Activated CD4-positive, alpha-beta T cell treated with anti-CD3 and anti-CD28 coated beads, Interleukin-2, amount 50 U/mL, for 48 hours (primary cell): ENCODE data around the gene BMPR1B.
"Not testable (repeated sequence)": the region's sequence is repeated elsewhere in the genome, so short reads cannot be mapped to it uniquely, and the experiment has no call there.

Experiments
- DNase-seq, 2 experiments: peaks; one replicate each; pipeline ENCODE4 v3.0.0-alpha.2; 2020

BMPR1B gene

DNA sequence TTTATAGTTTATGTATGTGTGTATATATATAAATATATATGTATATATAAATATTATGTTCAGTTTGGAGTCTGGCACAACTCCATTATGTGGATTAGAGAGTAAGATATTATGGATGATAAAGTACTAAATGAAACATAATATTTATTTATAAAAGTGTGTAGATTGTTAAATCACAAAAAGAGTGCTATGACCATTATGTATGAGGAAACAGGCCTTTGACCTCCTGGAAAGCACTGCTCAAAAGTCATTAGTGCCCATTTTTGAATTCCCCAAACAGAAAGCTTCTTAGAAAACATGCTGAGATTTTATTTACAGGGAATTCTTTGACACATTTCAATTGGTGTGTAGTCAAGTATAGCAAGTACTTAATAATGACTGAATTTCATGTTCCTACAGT lies 399.8 kb downstream of the BMPR1B start:
- no peak for DNase-seq

DNA sequence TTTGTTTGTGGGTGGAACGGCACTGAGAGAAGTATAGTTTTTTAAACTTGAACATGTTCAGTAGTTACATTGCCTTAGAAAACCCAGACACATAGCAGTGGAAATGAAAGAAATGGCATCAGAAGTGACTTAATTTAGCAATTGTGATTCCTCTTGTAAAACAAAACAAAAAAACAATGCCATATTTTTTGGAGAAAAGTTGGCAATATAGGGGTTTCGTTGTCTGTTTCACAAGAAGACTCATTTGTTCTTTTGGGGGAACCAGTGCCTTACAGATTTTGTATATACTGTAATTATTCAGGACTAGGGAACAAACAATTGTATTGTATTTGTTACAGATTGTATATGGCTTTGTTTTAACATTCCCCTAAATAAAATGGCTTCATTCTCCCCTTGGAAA lies 400.3 kb downstream of the BMPR1B start:
- no peak for DNase-seq

DNA sequence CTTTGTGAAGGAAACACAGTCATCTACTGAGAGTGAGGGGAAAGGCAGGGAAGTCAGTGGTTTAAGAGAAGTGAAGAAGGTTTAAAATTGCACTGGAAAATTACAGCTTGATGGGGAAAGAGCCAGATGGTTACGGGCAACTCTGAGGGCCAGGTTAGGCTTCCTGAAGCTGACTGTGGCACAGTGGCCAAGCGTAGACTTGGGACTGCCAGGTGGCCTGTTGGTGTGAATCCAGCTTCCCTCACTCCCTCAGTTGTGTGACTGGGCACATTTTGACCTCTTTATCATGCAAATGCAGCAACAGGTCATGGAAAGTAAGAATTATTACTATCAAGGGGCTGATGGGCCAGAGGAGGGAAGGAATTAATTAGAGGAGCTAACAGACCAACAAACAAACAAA lies 400.9 kb downstream of the BMPR1B start:
- DNase-seq = no peak

DNA sequence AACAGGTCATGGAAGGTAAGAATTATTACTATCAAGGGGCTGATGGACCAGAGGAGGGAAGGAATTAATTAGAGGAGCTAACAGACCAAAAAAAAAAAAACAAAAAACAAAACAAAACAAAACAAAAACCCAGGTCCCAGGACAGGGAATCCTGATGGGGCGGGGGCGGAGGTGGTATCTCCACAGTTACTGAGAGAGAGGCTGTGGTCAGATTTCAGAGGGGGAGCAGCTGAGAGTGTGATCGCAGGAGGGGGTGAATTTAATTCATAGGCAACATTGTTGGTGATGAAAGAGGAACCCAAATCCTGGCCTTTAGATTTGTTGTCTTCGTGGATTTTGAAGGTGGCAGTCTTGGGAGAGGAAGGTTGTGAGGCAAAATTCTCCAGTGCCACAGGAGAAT lies 401.6 kb downstream of the BMPR1B start:
- no peak for DNase-seq

DNA sequence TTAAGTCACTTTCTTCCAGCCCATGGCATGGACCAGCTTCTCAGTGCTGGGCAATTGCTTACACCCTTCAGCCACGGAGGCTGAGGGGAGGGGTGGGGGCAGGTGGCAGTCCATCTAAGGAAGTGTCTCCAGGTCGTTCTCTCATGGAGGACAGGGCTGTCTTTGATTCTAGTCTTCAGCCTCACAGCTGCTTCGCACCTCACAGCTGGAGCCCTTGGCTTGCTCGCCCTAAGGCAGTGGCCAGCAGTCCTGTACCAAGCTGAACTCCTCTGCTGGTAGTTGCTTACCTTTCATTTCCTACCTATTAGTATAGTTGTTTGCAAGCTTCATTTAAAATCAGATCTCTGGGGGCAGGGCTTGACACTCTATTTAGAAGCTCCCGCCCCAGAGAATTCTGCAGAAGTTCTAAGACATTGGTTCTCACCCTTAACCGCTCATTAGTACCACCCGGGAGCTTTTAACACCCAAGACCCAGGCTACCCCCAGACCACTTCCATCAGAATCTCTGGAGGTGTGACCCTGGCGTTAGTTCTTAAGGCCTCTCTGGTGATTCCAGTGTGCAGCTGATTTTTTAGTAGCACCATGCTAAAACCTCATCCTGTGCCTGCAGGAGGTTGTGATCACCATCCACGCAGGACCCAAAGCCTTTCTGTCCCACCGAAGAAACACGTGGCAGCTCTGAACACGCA lies 404.2 kb downstream of the BMPR1B start:
- DNase-seq = no peak

DNA sequence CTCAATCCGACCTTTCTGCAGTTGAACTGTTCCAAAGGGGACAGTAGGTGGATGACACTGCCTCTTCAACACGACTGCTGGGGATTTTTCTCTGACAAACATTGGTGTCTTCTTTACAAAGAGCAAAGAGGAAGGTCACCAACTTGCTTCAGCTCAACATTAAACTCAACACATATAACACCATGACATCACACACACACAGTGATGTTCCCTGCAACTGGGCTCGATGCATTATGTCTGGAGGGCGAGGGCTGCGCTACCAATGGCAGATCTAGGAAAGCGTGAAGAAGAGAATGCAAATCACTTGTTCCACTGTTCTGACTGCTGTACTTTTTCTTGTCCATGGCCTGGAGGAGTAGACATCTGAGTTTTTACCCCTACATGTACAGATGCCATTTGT lies 405.1 kb downstream of the BMPR1B start:
- DNase-seq = no peak

DNA sequence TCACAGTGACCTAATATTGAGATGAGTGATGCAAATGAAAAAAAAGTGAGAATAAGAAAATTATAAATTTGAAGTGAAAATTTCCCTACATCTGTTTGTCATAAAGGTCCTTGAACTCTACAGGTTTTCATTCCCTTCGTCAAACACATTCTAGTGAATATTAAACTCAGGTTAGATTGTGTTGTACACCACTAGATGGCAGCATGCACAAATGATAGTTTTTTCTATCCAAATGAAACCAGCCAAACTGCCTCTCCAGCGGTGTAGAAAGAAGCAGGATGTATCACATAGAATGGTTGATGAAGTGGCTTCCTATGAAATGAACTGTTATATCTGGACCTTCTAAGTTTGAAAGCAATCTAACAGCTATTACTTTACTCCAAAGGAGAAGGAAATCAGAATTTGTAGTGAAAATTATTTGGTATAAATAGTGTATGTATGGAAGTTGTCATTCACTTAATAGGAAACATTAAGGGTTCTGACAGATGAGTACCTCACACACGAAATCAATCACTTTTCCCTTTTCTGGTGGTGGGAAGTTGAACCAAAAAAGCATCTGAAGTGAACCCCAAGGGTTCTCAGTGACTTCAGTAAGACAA lies 408.3 kb downstream of the BMPR1B start:
- no peak for DNase-seq

DNA sequence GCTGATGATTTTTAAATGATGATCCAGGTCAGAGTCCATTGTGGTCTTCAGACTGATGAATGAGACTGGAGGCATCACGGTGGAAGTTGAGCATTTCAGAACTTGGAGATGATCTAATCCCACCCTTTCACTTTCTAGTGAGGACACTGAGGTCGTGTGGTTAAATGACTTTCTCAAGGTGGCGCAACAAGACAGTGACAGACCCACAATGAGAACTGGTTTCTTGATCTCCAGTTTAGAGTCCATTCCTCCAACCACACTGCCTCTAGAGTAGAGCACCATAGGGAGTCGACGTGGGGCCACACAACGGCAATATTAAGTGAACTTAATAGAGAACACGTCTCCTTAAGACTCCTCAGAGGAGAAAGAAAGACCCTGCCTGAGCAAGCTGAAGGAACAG lies 410.1 kb downstream of the BMPR1B start:
- no peak for DNase-seq

DNA sequence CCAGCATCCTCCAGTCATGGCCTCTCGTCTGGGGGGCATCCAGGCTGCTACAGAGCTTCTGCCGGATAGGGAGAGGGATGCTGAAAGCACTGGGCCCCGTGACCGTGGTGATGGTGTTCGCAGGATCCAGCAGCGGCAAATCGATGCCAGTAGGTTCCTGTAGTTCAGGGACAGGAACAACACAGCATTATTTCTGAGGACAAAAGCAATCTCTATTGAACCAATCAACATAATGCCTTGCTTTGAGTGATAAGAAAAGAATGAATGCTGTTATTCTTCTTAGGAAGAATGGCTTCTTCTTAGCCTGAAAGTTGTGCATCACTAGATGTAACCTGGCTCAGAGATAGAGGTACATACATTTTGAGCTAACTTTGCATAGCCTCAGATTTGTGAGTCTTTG lies 412.4 kb downstream of the BMPR1B start:
- no peak for DNase-seq

DNA sequence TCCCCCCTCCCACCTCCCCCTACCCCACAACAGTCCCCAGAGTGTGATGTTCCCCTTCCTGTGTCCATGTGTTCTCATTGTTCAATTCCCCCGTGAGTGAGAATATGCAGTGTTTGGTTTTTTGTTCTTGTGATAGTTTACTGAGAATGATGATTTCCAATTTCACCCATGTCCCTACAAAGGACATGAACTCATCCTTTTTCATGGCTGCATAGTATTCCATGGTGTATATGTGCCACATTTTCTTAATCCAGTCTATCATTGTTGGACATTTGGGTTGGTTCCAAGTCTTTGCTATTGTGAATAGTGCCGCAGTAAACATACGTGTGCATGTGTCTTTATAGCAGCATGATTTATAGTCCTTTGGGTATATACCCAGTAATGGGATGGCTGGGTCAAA lies 413.6 kb downstream of the BMPR1B start:
- DNase-seq = not testable (repeated sequence)

DNA sequence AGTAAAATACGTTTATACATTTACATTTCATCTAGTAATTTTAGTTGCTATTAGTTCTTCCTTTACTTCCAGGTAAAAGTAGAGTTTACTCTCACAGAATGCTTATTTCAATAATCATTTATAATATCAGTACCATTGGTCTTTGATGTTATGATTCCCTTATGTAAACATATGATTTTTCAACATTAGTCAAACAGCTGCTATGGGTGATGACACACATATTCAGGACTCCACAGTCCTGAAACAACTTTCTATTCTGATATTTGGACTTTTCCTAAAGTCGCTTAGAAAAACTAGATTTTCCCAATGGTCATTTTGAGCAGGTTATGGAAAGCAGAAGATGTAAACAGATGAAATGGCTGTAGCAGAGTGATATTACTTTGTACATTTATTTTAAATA lies 421.2 kb downstream of the BMPR1B start:
- DNase-seq = no peak

DNA sequence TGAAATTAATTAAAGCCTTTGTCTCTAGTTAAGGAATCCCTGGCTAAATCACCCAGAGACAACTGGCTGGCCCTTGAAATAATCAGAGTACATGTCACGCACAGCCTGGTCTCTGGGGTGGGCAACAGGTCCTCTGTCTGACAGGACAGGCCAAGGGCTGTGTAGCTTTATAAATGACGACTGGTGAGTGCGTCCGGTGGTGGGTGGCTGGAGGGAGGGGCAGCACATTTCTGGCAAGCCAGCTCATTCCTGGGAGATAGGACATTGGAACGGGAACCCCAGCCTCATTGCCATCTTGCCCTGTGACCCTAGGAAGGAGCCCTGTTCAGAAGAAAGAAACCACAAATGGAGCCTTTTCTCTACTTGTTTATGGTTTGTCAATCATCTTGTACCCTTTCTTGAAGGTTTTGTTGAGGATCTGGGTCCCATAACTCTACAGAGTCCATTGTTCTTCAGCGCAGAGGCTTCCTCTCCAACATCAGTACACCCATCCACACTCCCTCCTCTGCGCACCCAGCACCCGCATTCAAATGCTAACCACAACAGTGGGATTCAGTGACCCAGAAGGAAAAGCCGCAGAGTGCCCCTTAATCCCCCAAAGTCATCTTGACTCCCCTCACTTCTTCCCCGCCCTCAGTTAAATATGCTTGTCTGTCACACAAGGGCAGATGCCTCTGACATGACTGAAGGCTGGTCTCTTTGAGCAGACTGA lies 422.9 kb downstream of the BMPR1B start:
- DNase-seq = no peak

DNA sequence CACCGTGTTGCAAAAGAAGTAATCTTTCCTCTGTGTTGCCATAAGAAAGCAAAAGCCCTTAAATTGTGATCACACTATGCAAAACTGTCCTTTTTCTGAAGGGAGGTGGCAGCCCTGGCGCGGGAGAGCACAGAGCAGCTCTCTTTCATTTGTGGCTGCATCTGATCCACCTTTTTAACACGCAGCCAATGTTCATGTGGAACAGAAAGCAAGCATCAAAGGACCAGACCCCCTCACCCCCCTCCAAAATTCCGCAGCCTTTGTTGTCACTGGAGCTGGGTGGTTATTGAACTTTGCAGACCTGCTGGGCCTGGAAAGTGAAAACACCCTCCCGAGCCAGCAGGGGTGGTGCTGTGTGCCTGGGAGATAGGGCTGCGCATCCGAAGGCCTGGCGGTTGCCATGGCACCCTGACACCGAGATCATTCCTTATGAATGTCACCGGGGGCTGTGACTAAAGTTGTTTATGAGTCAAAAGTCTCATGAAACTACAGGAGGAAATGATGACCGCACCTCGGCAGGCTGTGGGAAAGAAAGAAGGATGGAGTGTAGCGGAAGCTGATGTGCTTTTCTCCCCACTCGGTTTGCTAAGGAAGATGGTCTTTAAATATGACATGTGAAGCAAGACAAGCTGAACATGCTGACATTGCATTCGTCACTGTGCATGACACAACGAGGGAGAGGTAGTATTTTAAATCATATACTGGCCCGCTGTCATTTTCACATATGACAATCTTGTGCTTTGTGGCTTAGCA lies 423.7 kb downstream of the BMPR1B start:
- DNase-seq = no peak

DNA sequence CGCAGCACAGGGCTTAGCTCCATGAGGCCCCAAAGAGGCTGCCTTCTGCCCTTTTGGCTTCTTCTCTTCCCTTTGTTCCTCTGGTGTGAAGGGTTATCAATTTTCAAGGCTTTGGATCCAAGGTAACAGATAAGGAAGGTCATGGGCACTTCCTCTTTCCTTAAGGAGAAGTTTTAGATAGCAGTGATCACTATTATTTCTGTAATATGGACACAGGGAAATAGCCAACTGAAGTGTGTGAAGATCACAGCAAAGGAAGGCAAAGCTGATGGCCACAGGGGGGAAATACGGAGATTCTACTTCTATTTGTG lies 424.2 kb downstream of the BMPR1B start:
- no peak for DNase-seq

DNA sequence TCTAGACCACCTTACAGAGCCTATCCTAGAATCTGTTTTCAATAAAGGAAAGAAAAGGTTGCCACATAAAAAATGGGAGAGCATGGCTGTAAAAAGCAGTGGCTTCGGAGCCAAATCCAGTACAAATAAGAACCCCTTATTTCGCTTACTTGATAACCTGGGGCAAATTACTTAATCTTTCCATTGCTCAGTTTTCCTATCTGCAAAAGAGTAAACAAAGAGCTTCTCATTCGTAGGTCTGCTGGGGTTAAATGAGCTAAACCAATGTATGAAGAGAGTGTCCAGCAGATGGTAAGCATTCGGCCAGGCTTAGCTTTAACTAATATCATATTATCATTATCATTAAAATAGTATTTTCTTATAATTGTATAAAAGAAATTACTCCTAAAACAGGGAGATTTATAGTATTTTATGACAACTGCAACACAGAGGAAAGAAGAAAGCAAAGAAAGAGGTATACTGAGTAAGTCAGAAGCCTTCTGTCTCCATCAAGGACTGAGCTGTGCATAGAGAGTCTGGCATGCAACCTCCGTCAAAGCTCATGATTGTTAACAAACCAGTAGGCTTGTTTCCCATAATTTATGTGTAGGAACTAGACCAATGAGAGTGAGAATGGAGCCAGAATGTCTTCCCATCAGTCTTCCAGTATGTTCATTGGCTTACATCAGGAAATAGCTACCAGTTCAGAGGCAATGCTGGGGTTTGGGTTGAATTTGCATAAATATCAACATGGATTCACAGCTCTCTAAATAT lies 426.1 kb downstream of the BMPR1B start:
- no peak for DNase-seq

DNA sequence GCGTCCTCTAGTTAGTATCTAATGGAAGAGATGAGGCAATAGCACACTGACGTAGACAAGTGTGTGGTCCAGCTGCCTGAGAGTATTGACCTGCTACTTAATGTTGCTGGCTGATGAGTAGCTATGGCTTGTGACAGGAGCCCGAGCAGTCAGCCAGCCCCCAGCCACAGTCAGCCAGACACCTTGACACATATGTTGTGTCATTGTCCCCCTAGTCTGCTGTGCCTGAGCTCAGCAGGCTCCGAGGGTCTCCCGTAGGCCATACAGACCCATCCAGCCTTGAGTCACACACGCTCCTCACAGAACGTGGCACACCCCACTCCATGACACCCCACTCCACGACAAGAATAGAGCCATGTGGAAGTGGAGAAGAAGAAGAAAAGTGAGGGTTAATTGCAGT lies 428.9 kb downstream of the BMPR1B start:
- DNase-seq = no peak

DNA sequence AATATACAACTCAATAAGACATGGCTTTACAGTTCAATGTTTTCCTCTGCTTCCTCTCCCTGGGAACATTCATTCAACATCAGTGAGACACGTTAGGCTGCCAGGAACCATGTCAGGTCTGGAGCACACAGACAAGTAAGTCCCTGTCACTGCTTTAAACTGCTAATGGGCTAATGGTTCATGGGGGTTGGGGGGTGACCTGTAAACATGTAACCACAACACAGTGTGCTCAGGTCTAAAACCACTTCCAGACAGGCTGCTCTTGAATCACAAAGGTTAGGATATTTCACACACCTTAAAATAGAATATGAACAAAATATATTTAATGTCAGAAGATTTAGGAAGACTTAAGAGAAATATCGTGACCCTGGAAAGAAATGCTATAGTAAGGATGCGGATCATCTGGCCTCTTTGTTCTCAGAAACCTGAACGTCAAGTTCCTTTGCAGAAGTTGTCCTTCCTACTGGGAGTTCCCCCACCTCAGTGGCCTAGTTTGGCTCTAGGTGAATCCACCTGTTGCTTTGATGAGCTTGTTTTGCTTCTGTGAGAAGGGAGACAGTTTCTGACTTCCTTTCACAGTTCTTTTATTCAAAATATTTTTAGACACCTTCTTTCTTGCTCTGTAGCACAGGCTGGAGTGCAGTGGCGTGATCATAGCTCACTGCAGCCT lies 431.1 kb downstream of the BMPR1B start:
- DNase-seq = no peak

DNA sequence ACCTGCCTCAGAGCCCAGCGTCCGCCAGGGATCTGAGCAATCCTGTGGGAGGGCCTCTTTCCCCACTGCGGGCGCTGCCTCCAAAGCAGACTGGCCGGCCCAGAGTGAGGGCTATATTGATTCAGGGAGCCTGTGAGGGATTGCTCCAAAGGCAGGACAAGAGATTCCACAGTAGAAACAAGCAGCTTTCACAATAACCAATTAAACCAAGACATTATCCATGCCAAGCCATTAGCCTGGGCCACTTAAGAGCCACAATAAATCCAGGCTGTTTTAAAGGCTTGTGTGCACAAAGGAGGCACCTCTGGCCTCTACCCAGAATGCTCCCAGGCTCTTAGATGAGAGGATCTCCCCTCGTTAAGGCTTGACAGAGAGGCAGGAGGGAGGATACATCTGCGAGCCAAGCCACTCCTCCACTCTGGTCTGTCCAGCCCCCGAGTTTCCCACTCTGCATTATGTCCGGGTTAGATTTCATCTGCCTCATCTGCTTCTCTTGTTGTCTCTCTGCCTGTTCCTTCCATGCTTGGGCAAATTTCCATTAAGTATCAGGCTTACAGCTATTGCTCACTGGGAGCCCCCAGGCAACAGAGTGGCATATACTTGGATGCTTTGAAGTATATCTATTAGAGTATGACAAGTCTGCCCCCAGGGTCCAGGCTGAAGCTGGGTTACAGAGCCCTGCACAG lies 433.1 kb downstream of the BMPR1B start:
- DNase-seq = no peak

DNA sequence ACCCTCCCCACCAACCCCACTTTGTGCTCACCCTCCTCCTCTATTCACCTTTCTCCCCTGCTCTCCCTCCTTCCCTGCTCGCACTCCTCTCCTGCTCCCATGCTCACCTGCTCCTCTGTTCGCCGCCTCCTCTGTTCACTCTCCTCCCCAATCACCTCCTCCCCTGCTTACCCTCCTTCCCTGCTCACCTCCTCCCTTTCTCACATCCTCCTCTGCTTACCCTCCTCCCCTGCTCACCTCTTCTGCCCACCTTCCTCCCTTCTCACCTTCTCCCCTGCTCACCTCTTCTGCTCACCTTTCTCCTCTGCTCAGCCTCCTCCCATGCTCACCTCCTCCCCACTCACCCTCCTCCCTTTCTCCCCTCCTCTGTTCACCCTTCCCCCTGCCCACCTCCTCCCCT lies 433.8 kb downstream of the BMPR1B start:
- DNase-seq = no peak

DNA sequence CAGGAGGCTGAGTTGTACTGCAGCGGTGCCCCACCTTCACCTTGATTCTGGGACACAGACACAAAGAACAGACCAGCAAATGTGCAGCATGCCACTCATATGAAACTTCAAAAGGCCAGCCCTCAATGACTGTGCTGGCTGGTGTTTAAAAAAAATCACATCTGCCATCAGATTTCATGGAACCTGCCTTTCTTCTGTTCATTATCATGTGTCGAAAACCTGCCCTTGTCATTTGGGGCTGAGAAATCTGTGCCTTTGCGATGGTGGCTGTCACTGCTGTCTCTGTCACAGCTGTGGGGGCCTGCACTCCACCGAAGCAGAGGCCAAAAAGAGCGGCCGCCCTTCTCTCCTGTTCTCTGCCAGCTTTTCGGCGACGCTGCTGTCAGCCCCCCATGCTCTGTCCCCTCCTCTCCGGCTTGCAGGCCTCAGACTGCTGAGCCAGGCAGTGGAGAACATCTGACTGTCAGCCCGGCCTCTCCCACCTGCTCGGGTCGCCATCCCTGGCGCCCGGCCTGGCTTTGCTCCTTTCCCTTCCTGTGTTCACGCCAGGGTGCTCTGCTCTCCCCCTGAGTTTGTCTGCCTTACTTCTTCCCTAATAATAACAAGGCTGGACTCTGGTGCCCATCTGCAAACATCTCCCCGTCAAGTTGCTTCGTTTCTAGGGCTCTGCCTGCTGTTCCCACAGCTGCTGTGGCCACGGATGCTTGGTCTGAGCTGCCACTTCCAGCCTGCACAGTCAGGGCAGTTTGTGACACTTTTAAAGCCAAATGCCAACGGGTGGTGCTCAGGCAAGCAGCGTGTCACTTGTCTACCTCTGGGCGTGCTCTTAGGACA lies 435.9 kb downstream of the BMPR1B start:
- no peak for DNase-seq

DNA sequence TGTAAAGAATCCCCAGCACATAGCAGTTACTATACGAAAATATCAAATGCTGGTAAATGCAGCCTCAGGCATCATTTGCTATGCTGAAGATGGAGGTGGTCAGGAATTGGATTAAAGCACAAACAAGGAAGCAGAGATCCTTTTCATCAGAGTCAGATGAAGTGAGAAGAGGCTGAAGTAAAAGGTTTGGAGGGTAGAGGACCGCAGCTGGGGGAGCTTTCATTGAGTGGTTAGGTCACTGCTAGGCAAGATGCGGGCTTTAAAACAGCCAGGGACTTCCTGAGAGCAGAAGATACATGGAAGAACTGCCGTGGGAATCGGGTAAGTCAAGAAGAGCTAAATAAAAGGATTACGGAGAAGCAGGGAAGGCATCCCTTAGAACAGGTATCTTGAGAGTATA lies 439.6 kb downstream of the BMPR1B start:
- no peak for DNase-seq
